Endothelial cell of umbilical vein (primary cell): ENCODE measurements around the gene ITIH2. TPM values are rescaled to one million over a fixed set of nuclear protein-coding genes. Genes with fewer than 3 reads are reported as not detected.
"Not testable (repeated sequence)": the region's sequence is repeated elsewhere in the genome, so short reads cannot be mapped to it uniquely, and the experiment has no call there.

Experiments
- BruUV-seq: library from RNA; stranded (reverse); fragments of 400-500 nt; replicated peaks from 2 replicates; lab custom pipeline; 2021; lab: Mats Ljungman, UMichigan
- CTCF ChIA-PET: fragments of 300-600, 350-600 bp; sonication (Branson Sonifier 250); formaldehyde crosslinking; loops from one replicate; lab custom pipeline; 2021; ENCODE audit warnings: antibody characterized with exemption, inconsistent platforms; lab: Charles Lee
- POLR2A ChIA-PET: fragments of 300-600, 350-600 bp; sonication (Branson Sonifier 250); formaldehyde crosslinking; loops from one replicate; lab custom pipeline; 2021; ENCODE audit warnings: antibody characterized with exemption, inconsistent platforms; lab: Charles Lee
- DNase-seq: peaks from one replicate; pipeline ENCODE4 v3.0.0-alpha.2; 2011; ENCODE audit warnings: low read depth, low spot score
- FAIRE-seq: peaks from 2 replicates; lab custom pipeline; 2011; peaks lifted over from hg19 to GRCh38; lab: Jason Lieb, UNC
- H2AFZ ChIP-seq: 2 replicates; pipeline ENCODE4 v1.6.0; 2012; ENCODE audit warnings: low read depth, low read length, control low read depth, inconsistent platforms
- H3K27ac ChIP-seq: 2 replicates; pipeline ENCODE4 v1.5.1; 2011; ENCODE audit warnings: low read depth, mild to moderate bottlenecking, control low read depth, low read length, moderate library complexity; ENCODE audit not compliant: insufficient read depth
- H3K27me3 ChIP-seq, 2 experiments: 2 replicates each; pipeline versions ENCODE4 v1.6.0 to v1.6.1; 2011; ENCODE audit warnings: low read length in 2 of 2, mixed read lengths in 1 of 2; ENCODE audit not compliant: control insufficient read depth in 2 of 2, insufficient read depth in 2 of 2
- H3K36me3 ChIP-seq, 2 experiments: 2 replicates in 1 of 2; 3 replicates in 1 of 2; pipeline ENCODE4 v1.5.1; 2011; ENCODE audit warnings: low read length in 2 of 2, mild to moderate bottlenecking in 1 of 2, moderate library complexity in 1 of 2; ENCODE audit not compliant: control insufficient read depth in 2 of 2, insufficient read depth in 2 of 2; ENCODE audit errors: extremely low read depth in 1 of 2
- H3K4me1 ChIP-seq: 3 replicates; pipeline ENCODE4 v1.5.1; 2011; ENCODE audit warnings: mild to moderate bottlenecking, low read length; ENCODE audit not compliant: control insufficient read depth, insufficient read depth; ENCODE audit errors: extremely low read depth
- H3K4me2 ChIP-seq: 2 replicates; pipeline ENCODE4 v1.6.1; 2011; ENCODE audit warnings: low read length, control low read depth, mixed read lengths; ENCODE audit not compliant: insufficient read depth
- H3K4me3 ChIP-seq, 3 experiments: fragments of 200-600 bp in 1 of 3; sonication (generic), shearing (Covaris generic) in 1 of 3; replicated peaks in 1 of 3; 2 replicates each; pipeline ENCODE4 v1.5.1; 2011 to 2016; ENCODE audit warnings: control low read depth in 3 of 3, low read length in 3 of 3, mild to moderate bottlenecking in 2 of 3, inconsistent platforms in 1 of 3, low read depth in 1 of 3, moderate library complexity in 1 of 3; ENCODE audit not compliant: insufficient read depth in 1 of 3
- H3K79me2 ChIP-seq: 2 replicates; pipeline ENCODE4 v1.6.0; 2012; ENCODE audit warnings: low read length, inconsistent platforms; ENCODE audit not compliant: control insufficient read depth, insufficient read depth
- H3K9ac ChIP-seq: replicated peaks from 2 replicates; pipeline ENCODE3; 2011; ENCODE audit warnings: low read length, control low read depth; ENCODE audit not compliant: insufficient read depth; ENCODE audit errors: extremely low read depth
- H3K9me1 ChIP-seq: replicated peaks from 3 replicates; pipeline ENCODE4 v1.6.0; 2011; ENCODE audit warnings: mild to moderate bottlenecking, low read length; ENCODE audit not compliant: control insufficient read depth, insufficient read depth; ENCODE audit errors: extremely low read depth
- H3K9me3 ChIP-seq: replicated peaks from 2 replicates; pipeline ENCODE4 v1.5.1; 2012; ENCODE audit warnings: low read length, inconsistent platforms; ENCODE audit not compliant: control insufficient read depth, insufficient read depth
- H4K20me1 ChIP-seq: replicated peaks from 2 replicates; pipeline ENCODE3; 2011; ENCODE audit warnings: mild to moderate bottlenecking, low read length; ENCODE audit not compliant: control insufficient read depth, insufficient read depth; ENCODE audit errors: extremely low read depth
- EZH2 ChIP-seq: IDR thresholded peaks from 2 replicates; pipeline ENCODE4 v1.6.1; 2012; ENCODE audit warnings: borderline replicate concordance, low read depth, mild to moderate bottlenecking, moderate library complexity, low read length, inconsistent platforms; ENCODE audit not compliant: severe bottlenecking
- POLR2A ChIP-seq: IDR thresholded peaks from 2 replicates; pipeline ENCODE4 v1.6.1; 2012; ENCODE audit warnings: low read depth, mild to moderate bottlenecking, control low read depth, low read length
- dilution Hi-C: fragments of 300-500 bp; cut with MboI; formaldehyde crosslinking; loops from one replicate; pipeline ENCODE4 v1.15.0; 2019; ENCODE audit warnings: low sequenced_read_pairs; ENCODE audit not compliant: extremely low pct_ligation_motif_present
- intact Hi-C: fragments of 100-400 bp; cut with micrococcal nuclease; formaldehyde crosslinking; loops from one replicate; pipeline ENCODE4 v1.10.0; 2022
- polyA plus RNA-seq, 4 experiments: library from polyadenylated mRNA; depleted of rRNA in 3 of 4; stranded (reverse) in 3 of 4; unstranded in 1 of 4; fragments of >200 nt; gene quantifications; 2 replicates each; pipeline versions ENCODE4 v1.2.1 to v1.2.3, GENCODE V29; 2011 to 2012; ENCODE audit warnings: missing spikeins in 1 of 4
- total RNA-seq: library from RNA; stranded (reverse); gene quantifications from 2 replicates; pipeline ENCODE4 v1.2.3, GENCODE V29; 2021
- TF ChIP-seq, protein P1 (sequence below): IDR thresholded peaks from 2 replicates; pipeline ENCODE4 v1.6.1; 2011; ENCODE audit not compliant: insufficient read depth, insufficient read length

The ITIH2 gene
- total and polyA plus RNA-seq, 2 donors (not counting 3 experiments of a cell fraction or from before 2014, with no cell fraction given): not detected

- intact Hi-C loops: no loop called here
- no peaks in the 10 kb centered on the region for H3K9me1 ChIP-seq
- peaks cover 12% of the 10 kb centered on the region for H3K4me1 ChIP-seq
- TF ChIP-seq EZH2: no peak
- TF ChIP-seq, protein P1, sequence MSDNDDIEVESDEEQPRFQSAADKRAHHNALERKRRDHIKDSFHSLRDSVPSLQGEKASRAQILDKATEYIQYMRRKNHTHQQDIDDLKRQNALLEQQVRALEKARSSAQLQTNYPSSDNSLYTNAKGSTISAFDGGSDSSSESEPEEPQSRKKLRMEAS: no peak
- no peak for TF ChIP-seq POLR2A
- no peak overlapping the region for H3K4me2 ChIP-seq
- DNase-seq (no peak), FAIRE-seq (no peak)
- H3K27ac ChIP-seq: no peak overlapping the region
- no peaks in the 10 kb centered on the region for H3K27me3 ChIP-seq
- H3K36me3 ChIP-seq: peaks cover 4 to 9% of the 10 kb centered on the region in 2 experiments
- no peaks in the 10 kb centered on the region for H3K9me3 ChIP-seq
- peaks cover 13% of the 10 kb centered on the region for H3K79me2 ChIP-seq
- CTCF ChIA-PET: interaction anchor here (0.6 to 1.3 kb wide), 3 partner anchors 20 to 1239 kb away, joined by 3 read pairs; no protein-coding TSS in a partner anchor
- POLR2A ChIA-PET: interaction anchor here (0.5 to 0.7 kb wide), 3 partner anchors 24 to 75 kb away, joined by 3 to 5 read pairs (median 3); no protein-coding TSS in a partner anchor
- dilution Hi-C loops: no loop called here
- no peak overlapping the region for H2AFZ ChIP-seq
- no peak overlapping the region for H3K9ac ChIP-seq
- H3K4me3 ChIP-seq: no peak overlapping the region
- BruUV-seq: no TSS peak
- no peaks in the 10 kb centered on the region for H4K20me1 ChIP-seq
These were observed 73.7 kb downstream of the ITIH2 start for GRCh38 chr10:7776777-7777176.

GRCh38 chr10:7782194-7782593 lies 79.1 kb downstream of the ITIH2 start:
- BruUV-seq, H3K27me3 ChIP-seq, H3K4me1 ChIP-seq, intact Hi-C loops, H2AFZ ChIP-seq, H3K36me3 ChIP-seq, POLR2A ChIA-PET, H3K4me3 ChIP-seq, H3K9me3 ChIP-seq, H3K27ac ChIP-seq, dilution Hi-C loops, FAIRE-seq, H4K20me1 ChIP-seq, H3K9ac ChIP-seq, H3K9me1 ChIP-seq, CTCF ChIA-PET, H3K4me2 ChIP-seq, DNase-seq: not testable (repeated sequence)
- peaks cover 60% of the 10 kb centered on the region for H3K79me2 ChIP-seq
